CD8-positive, alpha-beta memory T cell (primary cell): Measurements from ENCODE around the gene IGDCC3. TPM values are rescaled to one million over a fixed set of nuclear protein-coding genes. Genes with fewer than 3 reads are reported as not detected.

Source experiments
- CTCF ChIA-PET: fragments of 350-600 bp; sonication (Branson Sonifier 250); formaldehyde crosslinking; loops from one replicate; lab custom pipeline; 2021; ENCODE audit warnings: antibody characterized with exemption; lab: Charles Lee
- POLR2A ChIA-PET: fragments of 350-600 bp; sonication (Branson Sonifier 250); formaldehyde crosslinking; loops from one replicate; lab custom pipeline; 2021; ENCODE audit warnings: antibody characterized with exemption; lab: Charles Lee
- DNase-seq, 5 donors: peaks; one replicate each; pipeline versions ENCODE4 v3.0.0 to v3.0.0-alpha.2; 2020 to 2022; ENCODE audit warnings: mixed read lengths in 1 of 5
- H3K27ac ChIP-seq: one replicate; pipeline ENCODE4 v1.7.0; 2013; ENCODE audit warnings: low read depth, mild to moderate bottlenecking, low read length, moderate library complexity
- H3K27me3 ChIP-seq: 2 replicates; pipeline ENCODE4 v1.7.0; 2013; ENCODE audit warnings: low read length, mild to moderate bottlenecking; ENCODE audit not compliant: insufficient read depth, poor library complexity, severe bottlenecking
- H3K36me3 ChIP-seq: 2 replicates; pipeline ENCODE4 v1.7.0; 2013; ENCODE audit warnings: mild to moderate bottlenecking, low read length, moderate library complexity; ENCODE audit not compliant: insufficient read depth
- H3K4me1 ChIP-seq: 2 replicates; pipeline ENCODE4 v1.7.0; 2013; ENCODE audit warnings: mild to moderate bottlenecking, low read length, moderate library complexity; ENCODE audit not compliant: insufficient read depth
- H3K4me3 ChIP-seq: 2 replicates; pipeline ENCODE4 v1.7.0; 2013; ENCODE audit warnings: mild to moderate bottlenecking, low read length
- H3K9me3 ChIP-seq: 2 replicates; pipeline ENCODE4 v1.7.0; 2013; ENCODE audit warnings: mild to moderate bottlenecking, low read length
- H3K27ac Mint-ChIP-seq, 8 donors: one replicate each; pipeline ENCODE4 v1.8.0; 2020 to 2021; ENCODE audit warnings: mixed read lengths in 8 of 8, mild to moderate bottlenecking in 6 of 8, inconsistent platforms in 3 of 8, moderate library complexity in 3 of 8
- H3K27me3 Mint-ChIP-seq, 2 donors: one replicate each; pipeline ENCODE4 v1.8.0; 2020 to 2021; ENCODE audit warnings: mixed read lengths in 2 of 2, mild to moderate bottlenecking in 1 of 2, moderate library complexity in 1 of 2
- H3K36me3 Mint-ChIP-seq, 3 donors: one replicate each; pipeline ENCODE4 v1.8.0; 2020 to 2021; ENCODE audit warnings: mixed read lengths in 3 of 3, inconsistent platforms in 1 of 3, mild to moderate bottlenecking in 1 of 3
- H3K4me1 Mint-ChIP-seq, 3 donors: one replicate each; pipeline ENCODE4 v1.8.0; 2020 to 2021; ENCODE audit warnings: mixed read lengths in 3 of 3, inconsistent platforms in 1 of 3, mild to moderate bottlenecking in 1 of 3
- H3K4me3 Mint-ChIP-seq, 7 donors: one replicate each; pipeline ENCODE4 v1.8.0; 2020 to 2021; ENCODE audit warnings: mixed read lengths in 7 of 7, mild to moderate bottlenecking in 6 of 7, moderate library complexity in 4 of 7, inconsistent platforms in 2 of 7
- H3K9me3 Mint-ChIP-seq, 5 donors: one replicate each; pipeline ENCODE4 v1.8.0; 2020 to 2022; ENCODE audit warnings: mixed read lengths in 5 of 5, mild to moderate bottlenecking in 3 of 5, moderate library complexity in 2 of 5, inconsistent platforms in 1 of 5
- polyA plus RNA-seq: library from polyadenylated mRNA; unstranded; fragments of 300-500 nt; fragmentation: Illumina TruSeq; gene quantifications from one replicate; pipeline ENCODE4 v1.2.3, GENCODE V29; 2021
- total RNA-seq, 2 experiments: library from RNA; stranded (reverse); gene quantifications; one replicate each; pipeline ENCODE4 v1.2.3, GENCODE V29; 2021

IGDCC3 gene
- total RNA-seq (not detected), polyA plus RNA-seq (not detected)

- Mint-ChIP-seq H3K27me3 (peaks cover 43 to 63% of the 10 kb centered on the region in 2 donors), H3K4me3 (peak within 1 kb of the TSS; percentile 67 to 88 (median 78)), H3K4me1 (peaks cover 15 to 20% (median 17%) of the 10 kb centered on the region in 3 donors), H3K27ac (peak within 1 kb of the TSS in 1 of 8 donors; percentile 43), H3K36me3 (no peaks in the 10 kb centered on the region), H3K9me3 (no peaks in the 10 kb centered on the region)
- Histone ChIP-seq H3K4me1 (peaks cover 4% of the 10 kb centered on the region), H3K36me3 (no peaks in the 10 kb centered on the region), H3K4me3 (no peak within 1 kb of the TSS), H3K27me3 (peaks cover 41% of the 10 kb centered on the region), H3K27ac (no peak within 1 kb of the TSS), H3K9me3 (no peaks in the 10 kb centered on the region)
- no peak for DNase-seq
- ChIA-PET POLR2A (no interaction called here), CTCF (no interaction called here)
Measured at GRCh38 chr15:65377976-65378366, at the start of gene IGDCC3. Gene IGDCC3 (minus strand): TSS chr15:65378002. CDS start chr15:65377788, 214 bp downstream.

DNA sequence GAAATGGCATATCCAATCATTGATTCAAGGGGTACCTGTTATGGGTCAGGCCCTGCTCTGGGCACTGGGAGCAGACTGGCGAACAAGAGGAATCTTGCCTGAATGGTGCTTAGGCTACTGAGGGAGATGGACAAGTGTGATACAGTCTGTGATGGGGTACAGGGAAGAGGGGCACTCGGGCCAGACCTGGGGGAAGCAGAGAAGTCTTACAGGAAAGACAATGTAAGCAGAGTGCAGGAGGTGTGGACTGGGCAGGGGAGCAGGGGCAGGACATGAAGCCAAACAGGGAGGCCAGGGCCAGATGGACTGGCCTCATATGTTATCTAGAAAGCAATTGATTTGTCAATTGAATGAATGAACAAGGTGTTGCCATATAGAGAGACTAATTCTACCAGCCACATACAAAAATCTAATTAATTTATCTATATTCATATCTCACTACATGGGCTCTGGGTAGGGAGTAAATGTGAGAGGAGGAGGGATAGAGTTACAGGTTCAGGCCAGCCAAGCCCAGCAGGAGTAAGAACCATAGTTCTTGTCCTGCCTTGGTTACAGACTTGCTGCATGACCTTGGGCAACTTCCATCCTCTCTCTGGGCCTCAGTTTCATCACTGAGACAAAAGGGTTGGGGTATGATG, 48.5 kb upstream of the IGDCC3 start:
- Mint-ChIP-seq H3K36me3 (peaks cover 0 to 5% (median 0%) of the 10 kb centered on the region in 3 donors), H3K27ac (no peak overlapping the region), H3K4me1 (peaks cover 16 to 22% (median 21%) of the 10 kb centered on the region in 3 donors), H3K9me3 (peaks cover 0 to 2% (median 0%) of the 10 kb centered on the region in 5 donors), H3K27me3 (peaks cover 37 to 44% of the 10 kb centered on the region in 2 donors), H3K4me3 (peak overlapping the region in 1 of 7 donors; percentile 27)
- Histone ChIP-seq H3K36me3 (no peaks in the 10 kb centered on the region), H3K4me3 (no peak overlapping the region), H3K9me3 (no peaks in the 10 kb centered on the region), H3K27ac (no peak overlapping the region), H3K27me3 (peaks cover 11% of the 10 kb centered on the region), H3K4me1 (peaks cover 9% of the 10 kb centered on the region)
- no peak for DNase-seq
- ChIA-PET POLR2A (no interaction called here), CTCF (no interaction called here)

GRCh38 chr15:65424683-65425082, 46.9 kb upstream of the IGDCC3 start:
- CTCF ChIA-PET: no interaction called here
- Mint-ChIP-seq H3K4me1 (peaks cover 16 to 22% (median 21%) of the 10 kb centered on the region in 3 donors), H3K9me3 (peaks cover 0 to 2% (median 0%) of the 10 kb centered on the region in 5 donors), H3K27ac (peak overlapping the region in 1 of 8 donors; percentile 22), H3K4me3 (peak overlapping the region in 1 of 7 donors; percentile 37), H3K36me3 (peaks cover 0 to 5% (median 0%) of the 10 kb centered on the region in 3 donors), H3K27me3 (peaks cover 48 to 57% of the 10 kb centered on the region in 2 donors)
- H3K27ac ChIP-seq: no peak overlapping the region
- POLR2A ChIA-PET: no interaction called here
- H3K4me3 ChIP-seq: no peak overlapping the region
- no peaks in the 10 kb centered on the region for H3K36me3 ChIP-seq
- peaks cover 9% of the 10 kb centered on the region for H3K4me1 ChIP-seq
- peaks cover 24% of the 10 kb centered on the region for H3K27me3 ChIP-seq
- H3K9me3 ChIP-seq: no peaks in the 10 kb centered on the region
- no peak for DNase-seq

DNA sequence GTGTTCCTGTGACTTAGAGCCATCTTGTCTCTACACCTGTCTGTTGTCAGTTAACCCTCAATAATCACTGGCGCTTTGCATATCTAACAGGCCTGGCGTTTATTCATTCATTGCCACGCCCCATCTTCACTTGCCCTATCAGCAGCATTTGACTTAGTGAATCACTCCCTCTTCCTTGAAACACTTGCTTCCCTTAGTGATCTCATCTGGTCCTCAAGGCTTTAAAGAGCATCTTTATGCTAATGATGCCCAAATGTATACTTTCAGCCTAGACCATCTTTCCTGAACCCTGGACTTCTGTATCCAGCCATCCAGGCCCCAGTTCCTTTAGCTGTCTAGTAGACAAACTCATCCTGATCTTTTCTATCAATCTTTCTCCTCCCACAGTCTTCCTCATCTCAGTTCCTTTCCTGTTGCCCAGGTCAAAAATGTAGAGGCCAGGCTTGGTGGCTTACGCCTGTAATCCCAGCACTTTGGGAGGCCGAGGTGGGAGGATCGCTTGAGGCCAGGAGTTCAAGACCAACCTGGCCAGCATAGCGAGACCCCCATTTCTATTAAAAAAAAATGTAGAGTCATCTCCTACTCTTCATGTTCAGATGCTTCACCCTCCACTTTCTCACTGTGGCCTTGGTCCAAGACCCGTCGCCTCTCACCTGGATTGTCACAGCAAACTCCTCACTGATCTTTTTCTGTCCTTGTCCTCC, 46.3 kb upstream of the IGDCC3 start:
- H3K9me3 Mint-ChIP-seq: peaks cover 0 to 2% (median 0%) of the 10 kb centered on the region in 5 donors
- H3K27me3 Mint-ChIP-seq: peaks cover 52 to 59% of the 10 kb centered on the region in 2 donors
- Histone ChIP-seq H3K27me3 (peaks cover 28% of the 10 kb centered on the region), H3K4me1 (peaks cover 9% of the 10 kb centered on the region), H3K4me3 (no peak overlapping the region), H3K9me3 (no peaks in the 10 kb centered on the region), H3K27ac (no peak overlapping the region), H3K36me3 (no peaks in the 10 kb centered on the region)
- no peak for DNase-seq
- peak overlapping the region; percentile 49 to 86 (median 74) for H3K4me3 Mint-ChIP-seq
- H3K4me1 Mint-ChIP-seq: peaks cover 16 to 22% (median 21%) of the 10 kb centered on the region in 3 donors
- ChIA-PET CTCF (no interaction called here), POLR2A (no interaction called here)
- H3K27ac Mint-ChIP-seq: peak overlapping the region in 2 of 8 donors; percentile 7 to 65
- peaks cover 0 to 5% (median 0%) of the 10 kb centered on the region in 3 donors for H3K36me3 Mint-ChIP-seq

- peaks cover 0 to 5% (median 0%) of the 10 kb centered on the region in 3 donors for H3K36me3 Mint-ChIP-seq
- H3K9me3 Mint-ChIP-seq: peaks cover 0 to 2% (median 0%) of the 10 kb centered on the region in 5 donors
- DNase-seq: no peak
- H3K27ac Mint-ChIP-seq: peak overlapping the region in 1 of 8 donors; percentile 55
- peaks cover 9% of the 10 kb centered on the region for H3K4me1 ChIP-seq
- H3K27me3 Mint-ChIP-seq: peaks cover 56 to 67% of the 10 kb centered on the region in 2 donors
- peak overlapping the region; percentile 49 to 86 (median 80) for H3K4me3 Mint-ChIP-seq
- peaks cover 28% of the 10 kb centered on the region for H3K27me3 ChIP-seq
- POLR2A ChIA-PET: no interaction called here
- H3K36me3 ChIP-seq: no peaks in the 10 kb centered on the region
- H3K9me3 ChIP-seq: no peaks in the 10 kb centered on the region
- H3K27ac ChIP-seq: no peak overlapping the region
- no peak overlapping the region for H3K4me3 ChIP-seq
- H3K4me1 Mint-ChIP-seq: peaks cover 16 to 22% (median 21%) of the 10 kb centered on the region in 3 donors
- CTCF ChIA-PET: no interaction called here
Measured at GRCh38 chr15:65423150-65423975, 45.6 kb upstream of the IGDCC3 start.

GRCh38 chr15:65421360-65422215, 43.8 kb upstream of the IGDCC3 start:
- Histone ChIP-seq H3K27me3 (peaks cover 28% of the 10 kb centered on the region), H3K4me1 (peaks cover 9% of the 10 kb centered on the region), H3K27ac (no peak overlapping the region), H3K9me3 (no peaks in the 10 kb centered on the region), H3K4me3 (peak overlapping the region; percentile 6), H3K36me3 (no peaks in the 10 kb centered on the region)
- CTCF ChIA-PET: no interaction called here
- POLR2A ChIA-PET: interaction anchor here (0.7 kb wide), 1 partner anchor 38 kb away, joined by 3 read pairs; no protein-coding TSS in a partner anchor
- Mint-ChIP-seq H3K4me1 (peaks cover 16 to 22% (median 21%) of the 10 kb centered on the region in 3 donors), H3K27ac (peak overlapping the region in 1 of 8 donors; percentile 36), H3K27me3 (peaks cover 55 to 83% of the 10 kb centered on the region in 2 donors), H3K36me3 (peaks cover 0 to 5% (median 0%) of the 10 kb centered on the region in 3 donors), H3K9me3 (peaks cover 0 to 2% (median 0%) of the 10 kb centered on the region in 5 donors), H3K4me3 (peak overlapping the region; percentile 26 to 91 (median 82))
- DNase-seq: no peak

GRCh38 chr15:65420975-65421359, 43.2 kb upstream of the IGDCC3 start:
- Histone ChIP-seq H3K4me3 (no peak overlapping the region), H3K36me3 (no peaks in the 10 kb centered on the region), H3K27me3 (peaks cover 28% of the 10 kb centered on the region), H3K27ac (no peak overlapping the region), H3K9me3 (no peaks in the 10 kb centered on the region), H3K4me1 (peaks cover 9% of the 10 kb centered on the region)
- Mint-ChIP-seq H3K27ac (peak overlapping the region in 1 of 8 donors; percentile 88), H3K27me3 (peaks cover 49 to 80% of the 10 kb centered on the region in 2 donors), H3K4me3 (peak overlapping the region in 3 of 7 donors; percentile 8 to 41 (median 12)), H3K36me3 (peaks cover 0 to 5% (median 0%) of the 10 kb centered on the region in 3 donors), H3K4me1 (peaks cover 16 to 22% (median 21%) of the 10 kb centered on the region in 3 donors), H3K9me3 (peaks cover 0 to 2% (median 0%) of the 10 kb centered on the region in 5 donors)
- no peak for DNase-seq
- CTCF ChIA-PET: no interaction called here
- POLR2A ChIA-PET: no interaction called here
